Measurements from ENCODE around the gene OR10H1. TPM values are rescaled to one million over a fixed set of nuclear protein-coding genes. Genes with fewer than 3 reads are reported as not detected.

The OR10H1 gene
- total RNA-seq, 1 donor from 2014 or later: not detected

GRCh38 chr19:15769586-15769985 lies 45.9 kb downstream of the OR10H1 start:
- Mint-ChIP-seq H3K36me3 (ENCODE audit: unreplicated experiment) (no peaks in the 10 kb centered on the region), H3K27ac (ENCODE audit: unreplicated experiment) (no peak overlapping the region), H3K9me3 (ENCODE audit: unreplicated experiment) (peaks cover 46% of the 10 kb centered on the region), H3K27me3 (ENCODE audit: unreplicated experiment) (no peaks in the 10 kb centered on the region), H3K4me3 (ENCODE audit: unreplicated experiment) (no peak overlapping the region), H3K4me1 (ENCODE audit: unreplicated experiment) (no peaks in the 10 kb centered on the region)
- DNase-seq (ENCODE audit: extremely low spot score, unreplicated experiment): no peak
- no peak for TF ChIP-seq CTCF (IDR thresholded peaks at IDR 0.05)

- peaks cover 13% of the 10 kb centered on the region for H3K9me3 Mint-ChIP-seq (ENCODE audit: unreplicated experiment)
- no peaks in the 10 kb centered on the region for H3K4me1 Mint-ChIP-seq (ENCODE audit: unreplicated experiment)
- no peaks in the 10 kb centered on the region for H3K27me3 Mint-ChIP-seq (ENCODE audit: unreplicated experiment)
These were observed 55.4 kb downstream of the OR10H1 start for GRCh38 chr19:15759962-15760565.

GRCh38 chr19:15758379-15758778 lies 57.1 kb downstream of the OR10H1 start:
- Mint-ChIP-seq H3K36me3 (ENCODE audit: unreplicated experiment) (no peaks in the 10 kb centered on the region), H3K9me3 (ENCODE audit: unreplicated experiment) (peaks cover 9% of the 10 kb centered on the region), H3K4me3 (ENCODE audit: unreplicated experiment) (no peak overlapping the region), H3K27ac (ENCODE audit: unreplicated experiment) (no peak overlapping the region), H3K27me3 (ENCODE audit: unreplicated experiment) (no peaks in the 10 kb centered on the region), H3K4me1 (ENCODE audit: unreplicated experiment) (no peaks in the 10 kb centered on the region)
- no peak for DNase-seq (ENCODE audit: extremely low spot score, unreplicated experiment)
- no peak for TF ChIP-seq CTCF (IDR thresholded peaks at IDR 0.05)

More at GRCh38 chr19:15759962-15760565, 55.4 kb downstream of the OR10H1 start:
- Mint-ChIP-seq H3K36me3 (ENCODE audit: unreplicated experiment) (no peaks in the 10 kb centered on the region), H3K27ac (ENCODE audit: unreplicated experiment) (no peak overlapping the region), H3K4me3 (ENCODE audit: unreplicated experiment) (no peak overlapping the region)
- TF ChIP-seq CTCF (IDR thresholded peaks at IDR 0.05): no peak
- no peak for DNase-seq (ENCODE audit: extremely low spot score, unreplicated experiment)

Other genes starting within 250 kb of the OR10H1 start
- not detected in 2 replicates for gene CYP4F8, start 200.4 kb downstream of the OR10H1 start, total RNA-seq
- not detected in 2 replicates for gene CYP4F3, start 174.8 kb downstream of the OR10H1 start, total RNA-seq
- not detected in 2 replicates for gene CYP4F12, start 142.6 kb downstream of the OR10H1 start, total RNA-seq
- not detected in 2 replicates for gene OR10H2, start 87.6 kb downstream of the OR10H1 start, total RNA-seq
- not detected in 2 replicates for gene OR10H3, start 77.7 kb downstream of the OR10H1 start, total RNA-seq
- gene OR10H5, start 28.0 kb downstream of the OR10H1 start, total RNA-seq: not detected in 2 replicates
- not detected in 2 replicates for gene CYP4F2, start 82.4 kb upstream of the OR10H1 start, total RNA-seq
- not detected in 2 replicates for gene CYP4F11, start 118.9 kb upstream of the OR10H1 start, total RNA-seq
- not detected in 2 replicates for gene OR10H4, start 133.3 kb upstream of the OR10H1 start, total RNA-seq

Data from osteocyte (in vitro differentiated cells).